ENCODE measurements around the gene MIPOL1.
"Not testable (repeated sequence)": the region's sequence is repeated elsewhere in the genome, so short reads cannot be mapped to it uniquely, and the experiment has no call there.

The MIPOL1 gene

DNA sequence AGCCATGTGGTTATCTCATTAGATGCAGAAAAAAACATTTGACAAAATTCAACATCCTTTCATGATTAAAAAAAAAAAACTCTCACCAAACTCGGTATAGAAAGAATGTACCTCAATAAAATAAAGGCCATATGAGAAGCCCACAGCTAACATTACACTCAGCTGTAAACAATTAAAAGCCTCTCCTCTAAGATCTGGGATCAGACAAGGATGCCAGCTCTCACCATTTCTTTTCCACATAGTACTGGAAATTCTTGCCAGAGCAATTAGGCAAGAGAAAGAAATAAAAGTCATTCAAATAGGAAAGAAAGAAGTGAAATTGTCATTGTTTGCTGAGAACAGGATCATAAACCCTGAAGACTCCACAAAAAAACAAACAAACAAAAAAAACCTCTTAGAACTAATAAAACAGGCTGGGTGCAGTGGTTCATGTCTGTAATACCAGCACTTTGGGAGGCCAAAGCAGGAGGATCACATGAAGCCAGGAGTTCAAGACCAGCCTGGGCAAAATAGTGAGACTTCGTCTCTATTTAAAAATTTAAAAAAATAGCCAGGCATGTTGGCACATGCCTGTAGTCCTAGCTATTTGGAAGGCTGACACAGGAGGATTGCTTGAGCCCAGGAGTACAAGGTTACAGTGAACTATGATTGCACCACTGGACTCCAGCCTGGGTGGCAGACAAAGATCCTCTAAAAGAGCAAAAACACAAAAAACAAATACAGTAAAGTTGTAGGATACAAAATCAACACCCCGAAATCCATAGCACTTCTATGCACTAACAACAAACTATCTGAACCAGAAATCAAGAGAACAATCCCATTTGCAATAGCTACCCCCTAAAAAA, 282.9 kb downstream of the MIPOL1 start:
- no peak for DNase-seq (ENCODE audit: low read depth, low spot score)
- H3K4me3 ChIP-seq (ENCODE audit: low read length), result no peak overlapping the region

DNA sequence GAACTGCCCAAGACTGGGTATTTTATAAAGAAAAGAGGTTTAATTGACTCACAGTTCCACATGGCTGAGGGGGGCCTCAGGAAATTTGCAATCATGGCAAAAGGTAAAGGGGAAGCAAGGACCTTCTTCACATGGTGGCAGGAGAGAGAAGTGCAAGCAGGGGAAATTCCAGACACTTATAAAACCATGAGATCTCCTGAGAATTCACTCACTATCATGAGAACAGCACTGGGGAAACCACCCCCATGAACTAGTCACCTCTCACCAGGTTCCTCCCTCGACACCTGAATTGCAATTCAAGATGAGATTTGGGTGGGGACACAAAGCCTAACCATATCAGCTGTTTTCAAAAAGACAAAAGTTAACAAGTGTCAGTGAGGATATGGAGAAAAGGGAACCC, 284.7 kb downstream of the MIPOL1 start:
- DNase-seq (ENCODE audit: low read depth, low spot score), result no peak
- H3K4me3 ChIP-seq (ENCODE audit: low read length), result no peak overlapping the region

DNA sequence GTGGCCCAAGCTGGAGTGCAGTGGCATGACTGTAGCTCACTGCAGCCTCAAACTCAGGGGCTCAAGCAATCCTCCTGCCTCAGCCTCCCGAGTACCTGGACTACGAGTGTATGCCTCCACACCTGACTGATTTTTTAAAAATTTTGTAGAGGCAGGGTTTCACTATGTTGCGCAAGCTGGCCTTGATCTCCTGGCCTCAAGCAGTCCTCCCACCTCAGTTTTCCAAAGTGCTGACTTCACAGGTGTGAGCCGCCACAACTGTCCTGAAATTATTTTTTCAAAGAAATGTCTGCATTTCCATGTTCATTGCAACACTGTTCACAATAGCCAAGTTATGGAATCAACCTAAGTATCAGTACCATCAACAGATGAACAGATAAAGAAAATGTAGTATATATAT, 285.9 kb downstream of the MIPOL1 start:
- H3K4me3 ChIP-seq (ENCODE audit: low read length), result no peak overlapping the region

DNA sequence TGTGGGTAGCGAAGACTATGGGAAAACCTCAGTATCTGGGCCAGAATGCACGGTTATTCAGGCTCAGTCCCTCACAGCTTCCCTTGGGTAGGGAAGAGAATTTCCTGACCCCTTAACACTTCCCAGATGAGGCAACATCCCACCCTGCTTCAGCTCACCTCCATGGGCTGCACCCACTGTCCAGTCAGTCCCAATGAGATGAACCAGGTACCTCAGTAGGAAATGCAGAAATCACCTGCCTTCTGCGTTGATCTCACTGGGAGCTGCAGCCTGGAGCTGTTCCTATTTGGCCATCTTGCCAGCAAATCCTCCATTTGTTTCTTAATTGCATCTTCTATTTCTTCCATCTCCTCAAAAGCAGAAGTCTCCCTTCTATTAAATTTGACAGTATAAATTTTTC, 292.9 kb downstream of the MIPOL1 start:
- DNase-seq (ENCODE audit: low read depth, low spot score), result no peak
- H3K4me3 ChIP-seq (ENCODE audit: low read length), result no peak overlapping the region

More for the DNA sequence above, 285.9 kb downstream of the MIPOL1 start:
- no peak for DNase-seq (ENCODE audit: low read depth, low spot score)

DNA sequence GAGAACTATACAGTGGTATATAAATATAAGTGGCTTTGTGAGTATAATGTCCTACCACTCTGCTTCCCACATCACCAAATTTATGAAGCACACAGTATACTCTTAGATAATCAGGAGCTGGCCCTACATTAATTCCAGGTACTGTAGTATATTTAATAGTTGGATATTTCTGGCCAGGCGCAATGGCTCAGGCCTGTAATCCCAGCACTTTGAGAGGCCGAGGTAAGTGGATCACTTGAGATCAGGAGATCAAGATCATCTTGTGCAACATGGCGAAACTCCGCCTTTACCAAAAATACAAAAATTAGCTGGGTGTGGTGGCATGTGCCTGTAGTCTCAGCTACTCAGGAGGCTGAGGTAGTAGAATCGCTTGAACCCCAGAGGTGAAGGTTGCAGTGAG, 293.3 kb downstream of the MIPOL1 start:
- DNase-seq (ENCODE audit: low read depth, low spot score), result no peak
- no peak overlapping the region for H3K4me3 ChIP-seq (ENCODE audit: low read length)

DNA sequence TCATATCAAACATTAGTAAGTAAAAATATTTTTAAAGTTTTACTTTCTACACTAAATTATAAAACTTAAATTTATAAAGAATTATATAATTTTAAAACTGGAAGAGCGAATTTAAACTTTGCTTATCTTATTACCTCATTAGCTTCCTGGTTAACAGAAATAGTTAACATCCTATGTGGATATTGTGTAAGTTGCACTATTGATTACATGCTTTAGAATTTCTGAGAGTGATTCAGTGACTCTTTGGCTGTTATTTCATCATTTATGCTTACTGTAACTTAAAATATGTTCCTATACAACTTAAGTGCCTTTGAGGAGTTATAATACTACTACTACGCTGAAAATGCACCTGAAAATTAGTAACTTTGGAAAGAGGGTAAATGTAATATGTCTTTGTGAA, 295.9 kb downstream of the MIPOL1 start:
- no peak overlapping the region for H3K4me3 ChIP-seq (ENCODE audit: low read length)
- no peak for DNase-seq (ENCODE audit: low read depth, low spot score)

DNA sequence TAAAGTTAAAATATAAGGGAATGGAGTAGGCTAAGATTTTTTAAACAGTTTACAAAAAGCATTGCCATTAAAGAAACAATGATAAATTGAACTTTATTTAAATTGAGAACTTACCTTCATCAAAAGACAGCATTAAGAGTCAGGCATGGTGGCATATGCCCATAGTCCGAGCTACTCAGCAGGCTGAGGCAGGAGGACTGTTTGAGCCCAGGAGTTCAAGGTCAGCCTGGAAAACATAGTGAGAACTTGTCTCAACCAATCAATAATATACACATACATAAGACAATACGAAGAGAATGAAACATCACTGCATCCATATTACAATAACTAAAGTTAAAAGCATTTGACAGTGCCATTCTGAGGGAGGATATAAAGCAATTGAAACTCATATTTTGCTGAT, 299.7 kb downstream of the MIPOL1 start:
- no peak for DNase-seq (ENCODE audit: low read depth, low spot score)
- no peak overlapping the region for H3K4me3 ChIP-seq (ENCODE audit: low read length)

DNA sequence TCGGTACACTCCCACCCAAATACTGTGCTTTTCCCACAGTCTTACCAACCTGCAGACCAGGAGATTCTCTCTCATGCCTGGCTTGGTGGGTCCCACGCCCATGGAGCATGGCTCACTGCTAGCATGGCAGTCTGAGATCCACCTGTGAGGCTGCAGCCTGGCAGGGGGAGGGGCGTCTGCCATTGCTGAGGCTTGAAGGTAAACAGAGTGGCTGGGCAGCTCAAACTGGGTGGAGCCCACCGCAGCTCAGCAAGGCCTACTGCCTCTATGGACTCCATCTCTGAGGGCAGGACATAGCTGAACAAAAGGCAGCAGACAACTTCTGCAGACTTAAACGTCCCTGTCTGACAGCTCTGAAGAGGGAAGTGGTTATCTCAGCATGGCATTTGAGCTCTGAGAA, 304.1 kb downstream of the MIPOL1 start:
- no peak overlapping the region for H3K4me3 ChIP-seq (ENCODE audit: low read length)
- no peak for DNase-seq (ENCODE audit: low read depth, low spot score)

DNA sequence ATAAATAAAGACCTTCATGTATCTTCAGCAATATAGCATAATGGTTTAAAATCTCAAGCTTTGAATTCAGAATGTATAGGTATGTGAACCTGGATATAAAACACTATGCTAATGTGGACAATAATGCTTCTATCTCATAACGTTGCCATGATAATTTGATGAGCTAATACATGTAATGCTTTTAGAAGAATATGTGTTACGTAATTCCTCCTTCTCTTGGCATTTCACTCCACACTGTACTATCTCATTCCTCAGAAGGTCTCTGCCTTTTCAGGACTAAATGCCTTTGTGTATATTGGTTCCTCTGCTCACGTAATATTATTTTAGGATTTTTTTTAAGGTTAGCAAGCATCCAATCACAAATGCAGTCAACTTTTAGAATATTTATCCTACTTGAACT, 310.8 kb downstream of the MIPOL1 start:
- no peak for DNase-seq (ENCODE audit: low read depth, low spot score)

DNA sequence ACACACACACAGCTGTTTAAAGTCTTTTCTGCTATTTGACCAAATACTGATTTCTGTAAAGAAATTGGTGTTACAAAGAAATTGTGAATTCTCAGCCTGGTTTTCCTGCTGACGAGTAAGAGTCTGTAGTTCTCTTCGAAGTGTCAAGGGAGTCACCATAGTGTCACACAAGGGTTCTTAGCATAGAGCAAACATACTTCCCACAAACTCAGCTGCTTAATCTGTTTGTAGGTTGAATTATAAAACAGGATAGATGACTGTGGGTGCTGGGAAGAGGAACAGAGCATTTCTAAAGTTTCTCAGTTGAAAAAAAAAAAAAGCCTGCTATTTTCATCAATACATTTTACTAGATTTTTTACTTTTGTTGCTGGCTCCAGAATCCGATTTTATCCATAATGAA, 314.4 kb downstream of the MIPOL1 start:
- DNase-seq (ENCODE audit: low read depth, low spot score), result no peak
- no peak overlapping the region for H3K4me3 ChIP-seq (ENCODE audit: low read length)

More for the DNA sequence above, 310.8 kb downstream of the MIPOL1 start:
- no peak overlapping the region for H3K4me3 ChIP-seq (ENCODE audit: low read length)

DNA sequence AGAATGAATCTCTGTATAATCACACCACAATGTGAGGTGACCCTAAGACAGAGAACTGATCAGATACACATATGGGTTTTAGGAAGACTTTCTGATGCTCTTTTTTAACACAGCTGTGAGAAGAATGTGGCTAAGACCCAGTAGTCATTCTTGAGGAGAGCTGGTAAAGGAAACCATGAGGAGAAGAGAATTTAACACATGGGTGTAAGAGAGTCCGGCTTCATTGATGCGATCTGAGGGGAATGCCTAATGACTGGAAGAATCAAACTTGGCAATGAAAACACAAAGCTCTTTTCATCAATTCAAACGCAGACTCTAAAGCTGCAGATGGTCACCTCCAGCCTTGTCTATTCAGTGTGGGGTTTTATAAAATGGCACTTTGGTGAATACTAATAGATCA, 318.0 kb downstream of the MIPOL1 start:
- no peak for DNase-seq (ENCODE audit: low read depth, low spot score)
- no peak overlapping the region for H3K4me3 ChIP-seq (ENCODE audit: low read length)

DNA sequence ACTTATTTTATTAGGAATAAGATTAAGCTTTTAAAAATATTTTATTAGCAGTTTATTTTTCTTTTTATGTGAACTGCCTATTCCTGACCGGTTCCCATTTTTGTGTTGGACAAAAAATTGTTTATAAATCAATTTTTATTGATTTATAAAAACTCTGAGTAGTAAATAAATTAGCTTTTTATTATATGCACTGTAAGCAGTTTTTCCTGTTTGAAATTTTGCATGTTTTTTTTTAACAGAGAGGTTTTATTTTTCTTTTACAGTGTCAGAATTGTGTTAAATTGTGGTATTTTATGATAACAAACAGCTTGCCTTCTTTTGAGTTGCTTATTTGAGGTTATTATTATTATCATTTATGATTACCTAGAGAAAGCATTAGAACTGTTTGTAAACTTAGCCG, 329.3 kb downstream of the MIPOL1 start:
- no peak overlapping the region for H3K4me3 ChIP-seq (ENCODE audit: low read length)
- no peak for DNase-seq (ENCODE audit: low read depth, low spot score)

DNA sequence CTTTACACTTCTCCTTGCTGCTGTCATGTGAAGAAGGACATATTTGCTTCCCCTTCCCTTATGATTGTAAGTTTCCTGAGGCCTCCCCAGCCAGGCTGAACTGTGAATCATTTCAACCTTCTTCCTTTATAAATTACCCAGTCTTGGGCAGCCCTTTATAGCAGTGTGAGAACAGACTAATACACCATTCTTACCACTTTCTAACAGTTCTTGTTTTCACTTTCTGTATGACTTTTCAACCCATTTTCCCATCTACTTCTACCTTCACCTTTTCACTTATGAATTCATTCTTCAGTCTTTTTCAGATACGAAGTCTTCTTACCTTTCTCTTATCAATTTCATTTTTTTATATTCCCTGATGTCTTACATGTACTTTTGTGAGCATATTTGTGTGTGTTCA, 342.3 kb downstream of the MIPOL1 start:
- DNase-seq (ENCODE audit: low read depth, low spot score), result no peak
- no peak overlapping the region for H3K4me3 ChIP-seq (ENCODE audit: low read length)

DNA sequence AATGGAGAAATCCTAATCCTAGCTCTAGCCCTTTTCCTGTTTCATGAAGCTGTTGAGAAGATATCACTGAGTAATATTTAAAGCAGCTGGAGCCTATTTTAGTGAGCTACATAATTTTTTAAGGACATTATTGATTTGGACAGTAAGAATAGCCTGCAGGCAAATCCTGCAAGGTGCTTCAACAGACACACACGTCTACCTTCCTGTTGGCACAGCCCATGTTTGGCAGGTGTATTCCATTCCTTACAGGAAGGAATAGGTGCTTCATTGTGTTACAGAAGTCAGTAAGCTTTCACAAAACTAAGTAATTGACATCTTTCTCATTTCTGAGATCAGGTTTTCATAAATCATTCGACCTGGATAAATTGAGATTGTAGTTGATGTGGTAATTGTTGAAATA, 346.7 kb downstream of the MIPOL1 start:
- H3K4me3 ChIP-seq (ENCODE audit: low read length), result no peak overlapping the region
- no peak for DNase-seq (ENCODE audit: low read depth, low spot score)

DNA sequence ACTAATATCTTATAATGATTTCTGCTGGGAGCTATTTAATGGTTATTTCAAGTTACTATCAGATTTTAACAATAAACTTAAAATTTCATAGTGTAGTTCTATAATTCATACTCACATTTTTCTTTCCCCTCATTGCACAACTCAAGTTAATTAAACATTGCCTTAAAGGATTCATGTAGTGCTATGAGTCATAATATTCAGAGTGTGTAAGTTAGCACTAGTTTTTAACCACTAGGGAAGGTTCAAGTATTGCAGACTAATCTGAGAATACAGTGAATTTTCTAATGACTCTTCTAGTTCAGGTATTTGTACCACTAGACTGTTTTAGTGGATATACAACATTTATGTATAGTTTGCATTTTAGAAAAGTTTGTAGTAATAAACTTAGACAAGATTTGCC, 347.4 kb downstream of the MIPOL1 start:
- no peak for DNase-seq (ENCODE audit: low read depth, low spot score)
- H3K4me3 ChIP-seq (ENCODE audit: low read length), result no peak overlapping the region

DNA sequence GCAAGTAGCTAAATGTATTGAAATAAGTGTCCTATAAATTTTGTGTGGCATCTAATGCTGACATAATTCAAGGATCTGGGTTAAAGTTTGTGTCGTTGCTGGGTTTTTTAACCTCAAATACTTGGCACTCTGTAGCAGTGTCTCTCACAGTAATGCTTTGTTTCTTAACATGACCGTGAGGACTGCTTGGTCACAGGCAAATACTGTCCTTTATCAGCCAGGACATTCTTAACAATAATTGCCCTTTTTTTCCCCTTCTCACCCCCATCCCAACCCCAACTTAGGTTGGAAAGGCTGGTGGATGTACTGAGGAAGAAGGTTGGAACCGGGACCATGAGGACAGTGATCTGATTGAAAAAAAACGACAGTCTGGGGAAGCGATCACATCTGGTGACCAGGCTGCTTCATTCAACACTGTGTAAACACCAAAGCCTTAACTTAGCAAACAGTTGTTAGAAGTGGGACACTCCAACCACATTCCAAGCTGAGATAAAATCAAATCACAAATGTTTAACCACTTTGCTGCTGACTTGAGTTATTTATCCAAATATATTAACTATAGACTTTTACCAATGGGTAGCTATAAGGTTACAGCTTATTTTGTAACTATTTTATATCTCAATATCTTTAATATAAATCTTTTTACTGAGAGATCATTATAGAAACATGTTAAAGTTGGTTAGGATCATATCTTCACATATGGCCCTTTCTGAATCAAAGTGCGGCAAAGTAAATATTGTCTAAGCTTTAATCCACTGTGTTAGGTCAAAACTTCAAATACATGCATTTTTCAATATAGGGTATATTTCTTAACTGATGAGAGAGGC, 349.1 kb downstream of the MIPOL1 start:
- no peak for DNase-seq (ENCODE audit: low read depth, low spot score)
- H3K4me3 ChIP-seq (ENCODE audit: low read length), result no peak overlapping the region

DNA sequence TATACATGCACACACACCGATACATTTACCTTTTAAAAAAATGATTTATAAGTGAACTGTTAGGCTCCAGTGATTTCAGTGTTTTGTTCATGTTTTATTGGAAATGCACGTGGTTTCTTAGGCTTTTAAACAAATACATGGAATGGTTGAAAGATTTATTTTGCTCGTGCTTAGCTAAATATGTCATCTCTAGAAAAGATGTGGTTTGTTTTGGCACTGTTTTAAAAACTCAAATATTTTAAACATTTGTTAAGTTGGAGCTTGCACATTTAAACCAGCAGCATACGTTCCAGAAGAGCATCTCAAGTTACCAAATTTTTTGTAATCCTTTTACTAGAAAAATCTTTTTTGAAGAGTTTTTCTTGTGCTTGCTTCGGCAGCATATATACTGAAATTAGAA, 352.8 kb downstream of the MIPOL1 start:
- DNase-seq (ENCODE audit: low read depth, low spot score), result no peak

DNA sequence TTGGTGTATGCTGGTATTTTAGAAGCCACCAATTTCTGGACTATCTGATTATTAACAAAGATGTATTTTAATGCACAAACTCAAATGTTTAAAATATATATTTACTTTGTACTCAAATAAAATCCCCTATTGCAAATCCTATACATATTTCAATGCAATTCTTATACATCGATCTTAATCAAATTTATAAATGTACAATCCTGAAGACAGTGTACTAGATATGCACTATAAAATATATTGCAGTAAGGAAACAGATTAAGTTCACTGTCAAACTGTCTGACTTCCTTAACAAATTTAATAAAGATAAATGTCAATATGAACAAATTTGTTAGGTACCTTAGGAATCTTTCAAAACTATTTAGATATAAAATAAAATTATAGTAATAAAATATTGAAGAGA, 353.4 kb downstream of the MIPOL1 start:
- DNase-seq (ENCODE audit: low read depth, low spot score), result no peak
- no peak overlapping the region for H3K4me3 ChIP-seq (ENCODE audit: low read length)

More for the DNA sequence above, 352.8 kb downstream of the MIPOL1 start:
- no peak overlapping the region for H3K4me3 ChIP-seq (ENCODE audit: low read length)

DNA sequence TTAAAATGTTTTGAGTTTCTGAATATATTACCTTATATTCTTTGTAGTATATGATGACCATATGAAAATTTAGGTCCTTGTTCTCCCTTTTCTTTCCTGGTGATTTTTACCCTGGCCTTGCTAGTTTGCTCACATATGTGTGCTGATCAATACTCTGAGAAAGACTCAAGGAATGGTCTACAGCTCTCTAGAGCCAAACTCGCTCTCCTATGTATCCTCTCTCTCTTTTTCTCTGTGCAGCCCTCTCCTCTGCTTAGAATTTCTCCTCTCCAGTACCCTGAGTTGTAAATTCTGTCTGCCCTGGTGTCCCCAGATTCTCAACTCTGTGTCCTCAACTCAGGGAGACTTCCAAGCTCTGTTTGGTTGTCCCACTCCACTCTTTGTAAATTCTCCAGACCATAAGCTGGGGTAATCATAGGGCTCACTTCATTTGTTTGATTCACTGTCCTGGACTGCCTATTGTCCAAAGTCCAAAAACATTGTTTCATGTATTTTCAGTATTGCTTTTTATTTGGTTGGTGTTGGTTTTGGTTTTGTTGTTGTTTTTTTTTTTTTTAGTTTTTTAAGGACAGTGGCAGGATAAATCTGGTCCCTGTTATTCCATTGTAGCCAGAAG, 356.3 kb downstream of the MIPOL1 start:
- no peak overlapping the region for H3K4me3 ChIP-seq (ENCODE audit: low read length)
- DNase-seq (ENCODE audit: low read depth, low spot score), result no peak

DNA sequence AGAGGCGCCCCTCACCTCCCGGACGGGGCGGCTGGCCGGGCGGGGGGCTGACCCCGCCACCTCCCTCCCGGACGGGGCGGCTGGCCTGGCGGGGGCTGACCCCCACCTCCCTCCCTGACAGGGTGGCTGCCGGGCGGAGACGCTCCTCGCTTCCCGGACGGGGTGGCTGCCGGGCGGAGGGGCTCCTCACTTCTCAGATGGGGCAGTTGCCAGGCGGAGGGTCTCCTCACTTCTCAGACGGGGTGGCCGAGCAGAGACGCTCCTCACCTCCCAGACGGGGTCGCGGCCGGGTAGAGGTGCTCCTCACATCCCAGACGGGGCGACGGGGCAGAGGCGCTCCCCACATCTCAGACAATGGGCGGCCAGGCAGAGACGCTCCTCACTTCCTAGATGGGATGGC, 357.9 kb downstream of the MIPOL1 start:
- H3K4me3 ChIP-seq (ENCODE audit: low read length); DNase-seq (ENCODE audit: low read depth, low spot score): not testable (repeated sequence)
